SK-N-SH treated with all-trans-retinoic acid at 6 μM for 48 hours (cell line): ENCODE measurements around the gene NEURL1B.

ENCODE experiments used
- ATAC-seq: fragments of 200-7000 bp; cut with Tn5 transposase; 3 replicates; pipeline ENCODE4 v1.9.1; 2020; ENCODE audit warnings: mild to moderate bottlenecking, moderate library complexity
- ARNTL ChIP-seq: fragments of 450-650 bp; formaldehyde crosslinking; IDR thresholded peaks from 2 replicates; pipeline ENCODE4 v1.5.0; 2020; ENCODE audit warnings: low read depth, mild to moderate bottlenecking, moderate library complexity, borderline replicate concordance
- BACH2 ChIP-seq: fragments of 250-450 bp; sonication (Bioruptor Pico); IDR thresholded peaks from 2 replicates; pipeline ENCODE4 v1.9.0; 2021; ENCODE audit warnings: mild to moderate bottlenecking, borderline replicate concordance
- CREB5 ChIP-seq: fragments of 250-450 bp; sonication (Bioruptor Pico); IDR thresholded peaks from 2 replicates; pipeline ENCODE4 v1.5.1; 2020; ENCODE audit warnings: low read depth, mild to moderate bottlenecking, moderate library complexity
- CSDC2 ChIP-seq: fragments of 250-450 bp; sonication (Bioruptor Pico); IDR thresholded peaks from 2 replicates; pipeline ENCODE4 v1.5.0; 2020; ENCODE audit warnings: mild to moderate bottlenecking, moderate library complexity
- GLIS3 ChIP-seq: fragments of 250-450 bp; sonication (Bioruptor Pico); IDR thresholded peaks from 2 replicates; pipeline ENCODE4 v1.5.0; 2020; ENCODE audit warnings: mild to moderate bottlenecking, moderate library complexity
- ISL1 ChIP-seq: fragments of 250-450 bp; sonication (Bioruptor Pico); IDR thresholded peaks from 2 replicates; pipeline ENCODE4 v2.1.2; 2022; ENCODE audit warnings: mild to moderate bottlenecking, moderate library complexity
- OSR1 ChIP-seq: fragments of 250-450 bp; sonication (Bioruptor Pico); IDR thresholded peaks from 2 replicates; pipeline ENCODE4 v1.8.0; 2022; ENCODE audit warnings: moderate library complexity, mild to moderate bottlenecking, inconsistent platforms
- PATZ1 ChIP-seq: fragments of 250-450 bp; sonication (Bioruptor Pico); IDR thresholded peaks from 2 replicates; pipeline ENCODE4 v1.8.0; 2020; ENCODE audit warnings: mild to moderate bottlenecking, moderate library complexity, borderline replicate concordance
- POU6F1 ChIP-seq: fragments of 250-450 bp; sonication (Bioruptor Pico); IDR thresholded peaks from 2 replicates; pipeline ENCODE4 v1.8.0; 2021; ENCODE audit warnings: low read depth, mild to moderate bottlenecking, moderate library complexity, borderline replicate concordance
- PPARA ChIP-seq: fragments of 250-450 bp; sonication (Bioruptor Pico); IDR thresholded peaks from 2 replicates; pipeline ENCODE4 v1.5.0; 2020; ENCODE audit warnings: mild to moderate bottlenecking, borderline replicate concordance
- RARB ChIP-seq: fragments of 250-450 bp; sonication (Bioruptor Pico); IDR thresholded peaks from 2 replicates; pipeline ENCODE4 v1.8.0; 2021; ENCODE audit warnings: mild to moderate bottlenecking, moderate library complexity
- SNAI2 ChIP-seq: fragments of 250-450 bp; sonication (Bioruptor Pico); IDR thresholded peaks from 2 replicates; pipeline ENCODE4 v1.5.0; 2020; ENCODE audit warnings: mild to moderate bottlenecking, moderate library complexity
- TCF4 ChIP-seq: fragments of 250-450 bp; sonication (Bioruptor Pico); IDR thresholded peaks from 2 replicates; pipeline ENCODE4 v1.8.0; 2021; ENCODE audit warnings: mild to moderate bottlenecking, moderate library complexity, borderline replicate concordance
- ZC3H10 ChIP-seq: fragments of 250-450 bp; sonication (Bioruptor Pico); IDR thresholded peaks from 2 replicates; pipeline ENCODE4 v1.5.1; 2021; ENCODE audit warnings: mild to moderate bottlenecking, moderate library complexity
- ZFP3 ChIP-seq: fragments of 250-450 bp; sonication (Bioruptor Pico); IDR thresholded peaks from 2 replicates; pipeline ENCODE4 v1.5.0; 2020; ENCODE audit warnings: mild to moderate bottlenecking, moderate library complexity
- ZFP30 ChIP-seq: fragments of 450-650 bp; formaldehyde crosslinking; IDR thresholded peaks from 2 replicates; pipeline ENCODE4 v1.5.0; 2022; ENCODE audit warnings: mild to moderate bottlenecking, moderate library complexity
- ZNF565 ChIP-seq: fragments of 450-650 bp; formaldehyde crosslinking; conservative IDR thresholded peaks from 2 replicates; pipeline ENCODE4 v1.5.0; 2020; ENCODE audit warnings: low read depth, mild to moderate bottlenecking, moderate library complexity
- ZNF70 ChIP-seq: fragments of 450-650 bp; formaldehyde crosslinking; IDR thresholded peaks from 2 replicates; pipeline ENCODE4 v1.5.0; 2020; ENCODE audit warnings: mild to moderate bottlenecking, moderate library complexity
- ZNF8 ChIP-seq: fragments of 450-650 bp; formaldehyde crosslinking; IDR thresholded peaks from 2 replicates; pipeline ENCODE4 v1.5.0; 2020; ENCODE audit warnings: mild to moderate bottlenecking, moderate library complexity
- TF ChIP-seq, protein P1 (sequence below): fragments of 250-450 bp; sonication (Bioruptor Pico); IDR thresholded peaks from 2 replicates; pipeline ENCODE4 v1.5.1; 2021; ENCODE audit warnings: mild to moderate bottlenecking, moderate library complexity

Gene NEURL1B

GRCh38 chr5:172630082-172630481 is 11.0 kb upstream of the NEURL1B start (continued):
- TF ChIP-seq, protein P1, sequence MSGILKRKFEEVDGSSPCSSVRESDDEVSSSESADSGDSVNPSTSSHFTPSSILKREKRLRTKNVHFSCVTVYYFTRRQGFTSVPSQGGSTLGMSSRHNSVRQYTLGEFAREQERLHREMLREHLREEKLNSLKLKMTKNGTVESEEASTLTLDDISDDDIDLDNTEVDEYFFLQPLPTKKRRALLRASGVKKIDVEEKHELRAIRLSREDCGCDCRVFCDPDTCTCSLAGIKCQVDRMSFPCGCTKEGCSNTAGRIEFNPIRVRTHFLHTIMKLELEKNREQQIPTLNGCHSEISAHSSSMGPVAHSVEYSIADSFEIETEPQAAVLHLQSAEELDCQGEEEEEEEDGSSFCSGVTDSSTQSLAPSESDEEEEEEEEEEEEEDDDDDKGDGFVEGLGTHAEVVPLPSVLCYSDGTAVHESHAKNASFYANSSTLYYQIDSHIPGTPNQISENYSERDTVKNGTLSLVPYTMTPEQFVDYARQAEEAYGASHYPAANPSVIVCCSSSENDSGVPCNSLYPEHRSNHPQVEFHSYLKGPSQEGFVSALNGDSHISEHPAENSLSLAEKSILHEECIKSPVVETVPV (CRISPR knock-in tag) = no peak
- TF ChIP-seq ZNF8 (CRISPR knock-in tag) = no peak
- no peak for TF ChIP-seq ZNF70 (CRISPR knock-in tag)
- TF ChIP-seq BACH2 (CRISPR knock-in tag) = no peak
- TF ChIP-seq ZFP3 (CRISPR knock-in tag) = no peak
- TF ChIP-seq PATZ1 (CRISPR knock-in tag) = no peak
- no peak for TF ChIP-seq TCF4
- no peak for TF ChIP-seq ZNF565 (CRISPR knock-in tag)
- TF ChIP-seq SNAI2 (CRISPR knock-in tag) = no peak
- no peak for TF ChIP-seq OSR1 (CRISPR knock-in tag)
- no peak for TF ChIP-seq RARB (CRISPR knock-in tag)
- no peak for TF ChIP-seq ARNTL (CRISPR knock-in tag)
- TF ChIP-seq PPARA (CRISPR knock-in tag) = no peak

- no peak for TF ChIP-seq GLIS3 (CRISPR knock-in tag)
- no peak for TF ChIP-seq ZNF565 (CRISPR knock-in tag)
- no peak for TF ChIP-seq ZC3H10 (CRISPR knock-in tag)
- TF ChIP-seq PATZ1 (CRISPR knock-in tag) = no peak
- TF ChIP-seq, protein P1 (CRISPR knock-in tag) = no peak
- no peak for TF ChIP-seq CREB5 (CRISPR knock-in tag)
- no peak for ATAC-seq
These were observed 10.6 kb upstream of the NEURL1B start for GRCh38 chr5:172630482-172630881.

- TF ChIP-seq ARNTL (CRISPR knock-in tag) (no peak), ZFP30 (CRISPR knock-in tag) (no peak), RARB (CRISPR knock-in tag) (no peak), ZC3H10 (CRISPR knock-in tag) (no peak), BACH2 (CRISPR knock-in tag) (no peak), TCF4 (no peak), PPARA (CRISPR knock-in tag) (no peak), OSR1 (CRISPR knock-in tag) (no peak), CSDC2 (CRISPR knock-in tag) (no peak), ISL1 (CRISPR knock-in tag) (no peak), SNAI2 (CRISPR knock-in tag) (no peak), ZFP3 (CRISPR knock-in tag) (no peak), POU6F1 (CRISPR knock-in tag) (no peak)
- TF ChIP-seq, all 23 proteins: peak for 0
- ATAC-seq = 0 out of 3 replicates have a peak, but pooled peaks have one; percentile 19
These were observed 10.1 kb upstream of the NEURL1B start for GRCh38 chr5:172630986-172631385.
